HG02642 (cell line): Measurements from ENCODE around the gene PPP1R13L.

Experiments
- ATAC-seq: cut with Tn5 transposase; IDR thresholded peaks from one replicate; pipeline ENCODE4 v1.9.1; 2021; ENCODE audit warnings: mild to moderate bottlenecking; ENCODE audit not compliant: unreplicated experiment, poor library complexity

PPP1R13L gene

DNA sequence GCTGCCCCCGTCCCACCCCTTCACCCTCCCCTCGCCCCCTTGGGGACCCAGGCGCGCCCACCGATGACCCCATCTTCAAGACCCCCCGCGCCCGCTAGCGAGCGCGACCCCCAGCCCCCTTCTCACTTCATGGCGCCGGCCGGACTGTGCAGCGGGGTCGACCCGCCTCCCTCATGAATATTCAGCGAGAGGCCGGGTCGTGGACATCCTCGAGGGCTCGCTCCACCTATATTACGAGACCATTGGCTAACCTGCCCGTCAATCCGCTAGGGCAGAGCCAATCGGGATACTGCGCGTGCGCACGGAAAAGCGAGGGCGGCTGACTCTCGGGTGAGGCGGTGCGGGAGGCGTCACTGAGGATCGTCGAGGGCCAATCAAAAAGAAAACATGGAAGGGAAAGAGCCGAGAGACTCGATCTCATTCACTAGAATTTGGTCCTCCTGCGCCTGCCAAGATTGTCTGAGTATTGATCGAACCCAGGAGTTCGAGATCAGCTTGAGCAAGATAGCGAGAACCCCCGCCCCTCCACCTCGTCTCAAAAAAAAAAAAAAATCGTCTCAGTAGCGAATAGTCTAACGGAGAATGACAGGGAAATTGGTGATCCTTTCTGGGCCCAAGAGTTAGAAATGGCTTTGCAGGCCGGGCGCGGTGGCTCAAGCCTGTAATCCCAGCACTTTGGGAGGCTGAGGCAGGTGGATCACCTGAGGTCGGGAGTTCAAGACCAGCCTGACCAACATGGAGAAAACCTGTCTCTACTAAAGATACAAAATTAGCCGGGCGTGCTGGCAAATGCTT lies 34.3 kb downstream of the PPP1R13L start, which contains the start of gene ERCC2:
TSS of gene ERCC2 (minus strand) at position 164 of the 795 bp plus-strand sequence. CDS start at position 131, 33 bp downstream.
- peak; percentile 97 for ATAC-seq

DNA sequence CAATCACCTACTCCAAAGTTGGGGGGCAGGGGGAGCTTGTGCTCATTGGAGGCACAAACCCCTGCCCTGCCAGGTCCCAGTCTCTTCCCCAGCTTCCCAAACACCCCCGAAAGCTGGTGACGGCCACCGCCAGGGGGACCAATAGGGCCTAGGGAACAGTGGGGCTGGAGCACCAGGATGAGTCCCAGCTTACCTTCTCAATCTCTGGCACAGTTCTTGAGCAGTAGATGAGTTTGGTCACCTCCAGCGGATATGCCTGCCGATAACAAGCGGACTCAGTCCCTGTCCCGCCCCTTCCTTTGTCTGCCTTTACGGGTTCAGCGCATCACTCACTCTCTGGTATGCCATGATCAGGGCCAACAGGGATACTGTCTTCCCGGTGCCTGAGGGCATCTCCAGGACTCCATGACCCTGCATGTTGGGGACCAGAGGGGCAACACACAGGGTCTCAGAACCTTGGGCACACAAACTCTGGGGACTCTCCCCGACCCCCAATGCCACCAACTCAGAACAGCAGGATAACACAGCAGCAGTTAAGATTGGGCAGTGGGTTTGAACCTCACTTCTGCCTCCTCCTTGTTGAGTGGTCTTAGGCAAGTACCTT lies 36.0 kb downstream of the PPP1R13L start:
- ATAC-seq: no peak

DNA sequence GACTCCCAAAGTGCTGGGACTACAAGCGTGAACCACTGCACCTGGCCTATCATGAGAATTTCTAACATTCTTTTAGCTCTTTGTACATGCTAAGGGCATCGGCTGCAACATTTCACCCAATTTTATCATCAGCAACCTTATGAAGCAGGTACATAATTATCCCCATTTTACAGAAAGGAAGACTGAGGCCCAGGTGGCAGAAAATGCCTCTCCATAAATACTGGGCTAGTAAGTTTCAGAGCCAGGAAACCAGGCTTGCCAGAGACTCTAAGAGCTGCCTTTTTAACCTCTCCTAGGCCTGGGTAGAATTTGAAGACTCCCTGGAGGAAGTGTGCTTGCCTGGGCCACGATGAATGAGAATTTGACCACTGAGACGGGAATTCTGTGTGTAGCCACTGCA lies 36.7 kb downstream of the PPP1R13L start:
- ATAC-seq: no peak

DNA sequence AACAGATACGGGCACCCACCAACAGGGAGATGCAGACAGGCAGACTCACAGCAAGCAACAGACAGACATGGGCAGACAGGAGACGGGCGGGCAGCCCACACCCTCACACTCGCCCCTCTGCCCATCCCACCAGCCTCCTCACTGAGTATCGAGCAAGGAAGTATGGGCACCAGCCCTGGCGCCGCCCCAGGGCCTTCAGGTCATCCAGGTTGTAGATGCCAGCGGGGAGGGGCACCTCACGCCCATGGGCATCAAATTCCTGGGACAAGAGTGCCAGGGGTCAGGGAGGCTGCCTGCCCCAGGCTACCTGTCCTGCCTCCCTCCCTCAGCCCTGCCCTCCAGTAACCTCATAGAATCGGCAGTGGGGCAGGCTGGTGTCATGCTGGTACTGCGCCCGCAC lies 40.2 kb downstream of the PPP1R13L start:
- ATAC-seq: no peak

DNA sequence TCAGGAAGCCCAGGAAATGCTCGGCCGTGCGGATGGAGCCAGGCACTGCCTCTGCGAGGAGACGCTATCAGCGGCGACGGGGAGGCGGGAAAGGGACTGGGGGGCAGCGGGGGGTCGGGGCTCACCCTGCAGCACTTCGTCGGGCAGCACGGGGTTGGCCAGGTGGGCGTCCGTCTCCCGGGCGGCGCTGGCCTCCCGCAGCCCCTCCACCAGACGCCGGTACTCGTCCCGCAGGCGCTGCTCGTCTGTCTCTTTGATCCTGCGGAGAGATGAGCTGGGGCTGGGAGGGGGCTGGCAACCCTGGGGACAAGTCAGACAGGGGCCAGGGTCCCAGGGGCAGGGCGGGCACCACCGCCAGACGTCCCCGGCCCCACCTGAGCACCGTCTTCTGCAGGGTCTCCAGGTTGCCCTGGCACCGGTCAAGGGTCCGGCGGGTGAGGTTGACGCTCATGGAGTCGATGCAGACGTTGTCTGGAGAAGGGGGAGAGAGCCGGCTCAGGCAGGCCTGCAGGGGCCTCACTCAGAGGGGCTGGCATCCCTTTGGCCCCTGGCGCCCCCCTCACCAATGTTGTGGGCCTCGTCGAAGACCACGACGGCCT lies 40.9 kb downstream of the PPP1R13L start:
- ATAC-seq: no peak

DNA sequence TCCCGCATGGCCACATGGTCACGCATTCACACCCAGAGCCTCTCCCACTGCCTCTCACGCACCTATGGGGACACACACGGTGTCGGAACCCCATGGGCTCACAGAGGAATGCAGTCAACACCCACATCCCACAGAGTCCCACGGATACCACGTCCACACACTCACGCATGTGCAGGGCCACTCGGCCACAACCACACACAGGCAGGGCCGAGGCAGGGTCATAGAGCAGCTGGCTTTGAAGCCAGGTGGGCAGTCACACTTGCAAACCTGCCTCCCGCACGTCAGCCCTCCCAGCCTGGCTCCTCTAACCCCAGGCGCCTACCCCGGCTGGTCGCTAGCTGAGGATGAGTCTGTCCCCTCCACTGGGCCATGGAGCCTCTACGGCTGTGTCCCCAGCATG lies 42.6 kb downstream of the PPP1R13L start:
- ATAC-seq: no peak

DNA sequence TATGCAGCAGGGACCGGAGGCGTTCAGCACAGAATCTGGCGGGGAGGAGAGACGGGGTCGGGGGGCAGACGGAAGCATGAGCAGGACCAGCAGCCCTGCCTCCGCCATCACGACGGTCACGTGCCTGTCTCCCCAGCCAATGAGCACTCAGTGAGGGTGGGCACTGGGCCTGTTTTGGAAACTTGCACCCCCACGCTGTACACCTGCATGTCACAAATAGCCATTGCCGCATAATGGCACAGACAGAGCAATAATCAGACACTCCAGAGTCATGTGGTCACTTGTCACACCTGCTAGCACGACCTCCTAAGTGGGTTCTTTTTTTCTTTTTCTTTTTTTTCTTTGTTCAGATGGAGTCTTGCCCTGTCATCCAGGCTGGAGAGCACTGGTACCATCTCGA lies 43.3 kb downstream of the PPP1R13L start:
- no peak for ATAC-seq

DNA sequence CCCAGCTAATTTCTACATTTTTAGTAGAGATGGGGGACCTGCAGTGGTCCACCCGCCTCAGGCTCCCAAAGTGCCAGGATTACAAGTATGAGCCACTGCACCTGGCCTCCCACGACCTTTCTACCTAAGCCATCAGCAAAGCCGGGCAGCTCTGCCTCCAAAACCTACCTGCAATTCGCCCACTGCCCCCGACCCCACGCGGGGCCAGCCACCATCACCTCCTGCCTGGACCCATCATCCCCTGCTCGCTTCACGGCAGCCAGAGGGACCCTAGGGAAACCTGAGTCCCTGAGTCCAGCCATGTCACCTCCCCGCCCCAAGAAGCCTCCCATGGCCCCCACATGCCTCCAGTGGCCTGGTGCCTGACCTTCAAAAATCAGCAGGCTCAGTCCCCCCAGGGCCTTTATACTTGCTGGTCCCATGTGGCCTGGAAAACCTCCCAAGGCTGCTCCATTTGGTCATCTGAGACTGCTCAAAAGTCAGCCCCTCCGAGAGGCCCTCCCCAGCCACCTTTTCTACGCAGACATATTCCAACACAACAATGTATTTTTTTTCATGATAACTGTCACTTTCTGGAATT lies 46.6 kb downstream of the PPP1R13L start:
- ATAC-seq: no peak

DNA sequence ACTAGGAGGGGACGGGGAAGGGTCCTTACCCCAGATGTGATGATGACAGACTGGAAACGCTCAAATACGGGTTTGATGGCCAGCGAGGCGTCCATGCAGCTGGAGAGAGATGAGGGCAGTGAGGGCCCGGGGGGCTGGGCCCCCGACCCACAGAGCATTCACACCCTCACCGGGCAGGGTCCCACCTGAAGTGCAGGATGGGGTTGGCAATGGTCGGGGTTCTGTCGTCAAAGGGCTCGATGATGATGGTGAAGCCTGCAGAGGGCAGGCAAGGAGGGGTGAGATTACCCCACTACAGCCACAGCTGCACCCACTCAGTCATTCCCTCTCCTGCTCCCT lies 47.5 kb downstream of the PPP1R13L start:
- ATAC-seq: no peak

DNA sequence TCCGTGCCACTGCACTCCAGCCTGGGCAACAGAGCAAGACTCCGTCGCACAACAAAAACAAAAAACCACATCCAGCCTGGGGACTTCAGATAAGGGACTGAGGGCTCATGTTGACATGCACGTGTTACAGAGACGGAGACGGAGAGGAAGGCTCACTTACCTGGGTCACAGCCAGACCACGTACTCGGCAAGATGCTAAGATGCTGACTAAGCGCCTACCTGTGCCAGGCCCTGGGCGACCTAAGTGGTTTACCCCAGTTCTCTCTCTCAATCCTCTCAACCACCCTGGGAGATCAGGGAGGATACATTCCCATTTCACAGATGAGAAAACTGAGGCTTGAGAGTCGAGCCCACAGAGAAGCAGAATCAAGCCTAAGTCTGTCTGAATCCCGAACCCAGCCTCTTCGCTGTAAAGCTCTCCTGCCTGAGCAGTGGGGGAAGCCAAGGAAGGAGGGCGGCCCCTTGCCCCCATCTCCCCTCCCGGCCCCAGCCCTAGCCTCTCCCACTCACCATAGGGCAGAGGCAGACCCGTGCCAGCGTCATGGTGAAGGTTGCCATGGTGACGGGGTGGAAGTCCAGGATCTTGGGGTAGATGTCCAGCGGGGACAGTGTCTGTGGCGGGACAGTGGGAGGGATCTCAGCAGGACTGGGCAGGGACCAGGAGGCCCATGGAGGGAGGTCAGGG lies 48.0 kb downstream of the PPP1R13L start:
- ATAC-seq: no peak

DNA sequence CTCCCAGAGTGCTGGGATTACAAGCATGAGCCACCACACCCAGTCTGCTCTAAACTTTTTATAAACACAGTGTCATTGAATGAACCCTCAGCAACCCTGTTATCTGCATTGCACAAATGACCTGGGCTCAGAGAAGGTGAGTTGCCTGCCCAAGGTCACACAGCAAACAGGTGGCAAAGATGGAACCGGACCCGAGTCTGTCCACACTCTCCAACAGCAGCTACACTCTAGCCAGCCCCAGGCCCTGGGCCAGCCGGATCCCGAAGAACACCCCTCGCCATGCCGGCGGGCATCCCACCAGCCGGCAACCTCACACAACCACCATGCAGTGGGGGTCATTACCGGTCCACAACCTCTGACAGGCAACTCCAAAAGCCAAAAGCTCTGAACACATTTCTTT lies 49.0 kb downstream of the PPP1R13L start:
- ATAC-seq: no peak

DNA sequence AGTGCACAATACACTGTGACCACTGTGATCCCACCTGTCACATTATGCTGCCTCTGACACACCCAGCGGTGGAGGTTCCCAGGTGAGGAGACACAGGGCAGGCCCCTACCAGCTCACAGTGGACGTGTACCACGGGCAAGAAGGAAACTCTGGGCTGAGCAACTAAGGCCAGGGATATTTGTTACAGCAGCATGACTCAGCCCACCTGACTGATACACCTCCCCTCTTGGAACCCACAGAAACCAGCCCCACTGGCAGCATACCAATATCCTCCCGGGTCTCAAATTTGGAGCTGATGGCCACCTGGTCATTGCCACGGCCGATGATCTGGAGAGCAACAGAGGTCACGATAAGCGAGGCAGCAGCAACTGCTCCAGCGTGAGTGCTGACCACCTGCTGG lies 49.5 kb downstream of the PPP1R13L start:
- no peak for ATAC-seq

DNA sequence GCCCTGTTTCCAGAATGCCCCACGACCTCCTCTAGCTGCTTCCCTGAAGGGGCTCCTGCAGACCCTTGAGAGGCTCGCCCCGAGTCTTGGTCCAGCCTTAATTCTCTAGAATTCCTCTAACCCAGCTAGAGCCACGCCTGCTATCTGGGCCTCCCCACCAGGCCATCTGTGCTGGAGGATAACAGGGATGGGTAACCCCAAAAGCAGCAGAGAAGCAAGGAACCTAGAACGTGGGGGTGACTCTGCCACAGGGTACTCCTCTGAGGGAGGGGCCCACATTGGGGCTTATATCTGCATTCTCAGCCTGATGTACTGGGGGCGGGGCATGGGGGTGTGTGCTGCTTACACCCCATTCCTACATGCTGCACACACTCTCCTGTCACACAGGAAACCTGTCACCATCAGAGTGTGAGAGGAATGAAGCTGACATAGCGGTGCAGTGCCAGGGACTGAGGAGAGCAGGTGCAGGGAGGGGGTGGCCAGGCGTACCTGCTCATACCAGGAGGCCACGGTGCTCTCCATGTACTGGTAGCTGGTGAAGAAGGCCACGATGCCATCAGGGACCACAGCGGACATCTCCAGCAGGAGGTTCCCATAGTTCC lies 50.5 kb downstream of the PPP1R13L start:
- ATAC-seq: no peak

DNA sequence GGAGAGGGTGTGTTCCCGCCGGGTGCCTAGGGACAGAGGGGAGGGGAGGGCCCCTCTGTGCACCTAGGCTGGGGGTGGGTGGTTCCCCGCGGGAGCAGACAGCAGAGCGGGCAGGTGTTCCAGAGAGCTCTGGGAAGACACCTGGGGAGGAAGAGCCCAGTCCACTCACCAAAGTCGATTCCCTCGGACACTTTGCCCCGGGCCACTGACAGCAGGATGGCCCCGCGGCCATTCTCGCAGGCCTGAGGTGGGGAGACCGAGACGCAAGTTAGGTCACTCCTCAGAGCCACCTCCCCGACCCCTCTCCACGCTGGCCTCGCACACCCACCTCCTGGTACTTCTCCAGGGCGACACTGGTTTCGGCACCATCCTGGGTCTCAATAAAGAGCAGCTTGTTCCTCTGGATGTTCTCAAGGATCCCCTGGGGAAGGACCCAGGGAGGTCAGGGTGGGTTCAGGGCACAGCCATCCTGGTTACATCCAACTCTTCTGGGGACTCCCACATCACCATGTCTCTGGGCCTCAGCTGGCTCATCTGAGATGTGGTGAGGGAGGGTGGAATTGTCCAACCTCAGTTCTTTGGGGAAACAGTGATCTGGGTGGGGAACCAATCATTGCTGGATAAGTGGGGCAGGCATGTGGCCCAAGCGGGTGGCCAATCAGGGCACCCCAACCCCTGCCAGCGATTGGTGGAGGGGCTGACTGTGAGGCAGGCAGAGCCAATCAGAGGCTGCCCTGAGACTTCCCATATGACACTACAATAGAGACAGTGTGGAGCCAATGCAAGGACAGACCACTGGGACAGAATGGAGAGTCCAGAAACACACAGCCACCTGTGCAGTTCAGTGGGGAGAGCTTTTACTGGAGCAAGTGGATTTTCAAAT lies 51.7 kb downstream of the PPP1R13L start:
- ATAC-seq: no peak

DNA sequence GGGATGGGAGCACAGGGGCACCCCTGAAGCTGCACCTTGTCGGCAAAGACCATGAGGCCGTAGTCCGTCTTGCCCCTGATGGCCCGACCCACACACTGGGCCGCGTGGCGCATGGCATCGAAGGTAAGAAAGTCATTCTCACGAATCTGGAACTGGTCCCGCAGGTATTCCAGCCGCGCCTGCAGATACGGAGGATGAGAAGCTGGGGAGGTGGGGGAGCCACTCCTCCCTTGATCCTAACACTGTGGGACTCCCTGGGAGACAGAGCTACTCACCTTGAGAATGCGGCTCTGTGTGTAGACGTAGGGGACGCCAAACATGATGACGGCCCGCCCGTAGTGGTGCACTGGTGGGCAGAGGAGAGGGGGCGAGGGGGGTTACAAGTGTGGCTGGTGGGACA lies 52.4 kb downstream of the PPP1R13L start:
- no peak for ATAC-seq

DNA sequence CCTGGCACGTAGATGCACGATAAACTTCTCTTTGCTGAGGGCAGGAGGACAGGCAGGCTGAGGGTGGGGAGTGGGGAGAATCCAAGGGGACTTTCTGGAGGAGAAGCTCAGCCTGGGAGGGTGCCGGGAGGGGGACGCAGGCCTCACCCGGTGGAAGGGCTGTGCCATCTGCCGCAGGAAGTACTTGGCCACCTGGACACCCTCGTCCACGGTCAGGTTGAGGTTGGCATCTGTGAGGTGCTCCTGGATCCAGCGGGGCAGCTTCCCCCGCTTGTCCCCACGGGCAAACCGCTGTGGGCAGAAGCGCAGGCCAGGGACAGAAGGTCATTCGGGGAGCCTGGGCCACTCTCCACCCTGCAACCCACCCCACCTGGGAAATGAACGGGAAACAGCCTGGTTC lies 52.8 kb downstream of the PPP1R13L start:
- no peak for ATAC-seq

DNA sequence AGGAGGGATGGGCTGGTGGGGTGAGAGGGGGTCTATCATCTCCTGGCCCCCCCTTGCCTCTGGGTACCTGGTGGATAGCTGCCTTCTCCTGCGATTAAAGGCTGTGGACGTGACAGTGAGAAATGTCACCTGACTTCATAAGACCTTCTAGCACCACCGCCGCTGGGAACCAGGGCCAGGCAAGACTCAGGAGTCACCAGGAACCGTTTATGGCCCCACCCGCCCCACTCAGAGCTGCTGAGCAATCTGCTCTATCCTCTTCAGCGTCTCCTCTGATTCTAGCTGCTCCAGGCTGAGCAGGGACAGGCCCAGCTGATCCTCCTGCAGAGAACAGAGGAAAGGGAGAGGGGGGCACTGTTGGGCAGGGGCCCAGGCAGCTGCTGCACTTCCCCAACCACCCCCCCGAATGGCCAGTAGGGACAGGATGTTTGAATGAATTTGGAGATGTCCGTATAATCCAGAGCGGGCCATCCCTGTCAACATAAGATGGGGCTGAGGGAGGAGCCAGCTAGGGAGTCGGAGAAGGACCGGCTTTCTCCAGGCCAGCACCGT lies 53.4 kb downstream of the PPP1R13L start:
- ATAC-seq: no peak

DNA sequence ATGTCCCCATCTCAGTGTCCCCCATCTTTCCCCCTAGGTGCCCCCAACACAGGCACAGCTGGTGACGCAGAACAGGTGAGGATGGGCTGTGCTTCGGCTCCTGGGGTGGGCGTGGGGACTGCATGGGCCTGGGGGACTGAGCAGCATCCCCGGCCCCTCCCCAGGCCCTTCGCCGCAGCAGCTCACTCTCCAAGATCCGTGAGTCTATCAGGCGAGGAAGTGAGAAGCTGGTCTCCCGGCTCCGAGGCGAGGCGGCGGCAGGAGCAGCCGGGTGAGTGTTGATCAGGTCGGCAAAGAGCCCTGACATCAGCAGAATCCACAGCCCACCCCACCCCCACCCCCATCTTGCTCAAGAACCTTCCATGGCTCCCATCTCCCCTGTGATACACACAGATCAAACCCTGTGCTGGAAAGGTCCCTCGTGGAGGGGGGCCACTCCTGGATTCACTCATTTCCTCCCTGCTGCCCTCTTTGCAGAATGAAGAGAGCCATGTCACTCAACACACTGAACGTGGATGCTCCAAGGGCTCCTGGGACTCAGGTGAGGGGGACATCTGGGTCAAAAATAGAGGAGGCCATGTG lies 54.3 kb downstream of the PPP1R13L start:
- ATAC-seq: no peak

DNA sequence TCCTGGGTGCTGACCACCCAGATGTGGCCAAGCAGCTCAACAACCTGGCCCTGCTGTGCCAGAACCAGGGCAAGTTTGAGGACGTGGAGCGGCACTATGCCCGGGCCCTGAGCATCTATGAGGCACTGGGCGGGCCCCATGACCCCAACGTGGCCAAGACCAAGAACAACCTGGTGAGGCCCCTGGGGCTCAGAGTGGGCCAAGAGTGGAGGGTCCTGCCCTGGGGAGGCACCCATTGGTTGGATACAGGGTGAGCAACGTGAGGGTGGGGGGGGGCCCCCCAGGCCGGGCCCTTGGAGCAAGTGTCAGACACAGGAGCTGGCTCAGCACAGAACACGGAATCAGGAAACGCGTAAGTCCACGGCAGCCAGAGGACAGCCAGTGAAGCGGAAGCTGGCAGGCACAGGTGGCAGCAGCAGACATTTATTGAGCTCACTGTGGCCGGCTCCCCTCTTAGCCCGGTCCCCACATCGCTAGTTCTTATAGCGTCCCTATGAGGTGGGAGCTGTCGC lies 55.4 kb downstream of the PPP1R13L start:
- ATAC-seq: no peak
